K562 (cell line): ENCODE measurements around the gene CCDC33.

Source experiments
- EGR1 ChIP-seq: fragments of 450-650 bp; conservative IDR thresholded peaks from 2 replicates; pipeline ENCODE4 v1.6.1; 2017; ENCODE audit warnings: mild to moderate bottlenecking
- POLR2AphosphoS5 ChIP-seq: IDR thresholded peaks from 2 replicates; pipeline ENCODE4 v1.6.1; 2011; ENCODE audit warnings: mild to moderate bottlenecking, low read depth, low read length, moderate library complexity; ENCODE audit not compliant: control insufficient read depth, insufficient read depth

GRCh38 chr15:74326746-74327145, 90.6 kb downstream of the CCDC33 start:
- no peak for TF ChIP-seq EGR1
- TF ChIP-seq POLR2AphosphoS5 = no peak
